ENCODE measurements around the gene ABCF3. TPM values are rescaled to one million over a fixed set of nuclear protein-coding genes. Genes with fewer than 3 reads are reported as not detected.
A peak's percentile ranks its signal among the peaks of the same experiment; 100 is the strongest.

Gene ABCF3
- total RNA-seq, 3 donors from 2014 or later (not counting 1 experiment from before 2014, with no cell fraction given): 128 to 168 (median 157) TPM

DNA sequence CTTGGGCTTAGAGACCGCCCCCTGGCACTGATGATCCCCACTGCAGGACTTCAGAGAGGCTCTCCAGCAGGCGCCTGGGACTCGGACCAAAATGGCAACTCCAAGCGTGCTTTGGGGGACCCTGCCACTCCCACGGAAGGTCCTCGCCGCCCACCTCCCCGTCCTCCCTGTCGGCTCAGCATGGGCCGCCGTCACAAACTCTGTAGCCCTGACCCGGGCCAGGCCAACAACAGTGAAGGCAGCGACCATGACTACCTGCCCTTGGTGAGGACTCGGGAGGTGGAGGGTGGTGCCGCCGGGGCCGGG is 55.1 kb downstream of the ABCF3 start:
- TF ChIP-seq CTCF (IDR thresholded peaks at IDR 0.05): no peak
- Mint-ChIP-seq H3K9me3 (no peaks in the 10 kb centered on the region), H3K4me3 (no peak overlapping the region), H3K4me1 (peaks cover 0 to 12% of the 10 kb centered on the region in 2 donors), H3K27me3 (ENCODE audit: low read depth in 2 of 2) (no peaks in the 10 kb centered on the region), H3K36me3 (peaks cover 12% of the 10 kb centered on the region), H3K27ac (no peak overlapping the region)
- Histone ChIP-seq H3K4me3 (ENCODE audit: low read length) (no peak overlapping the region), H3K4me1 (ENCODE audit: control insufficient read depth, insufficient read depth, low read length) (no peaks in the 10 kb centered on the region), H3K27ac (ENCODE audit: low read length) (no peak overlapping the region), H3K36me3 (ENCODE audit: control insufficient read depth, insufficient read depth, low read length) (peaks cover 37% of the 10 kb centered on the region), H3K27me3 (ENCODE audit: control insufficient read depth, insufficient read depth, low read length) (no peaks in the 10 kb centered on the region), H3K9me3 (ENCODE audit: control insufficient read depth, insufficient read depth, low read length) (no peaks in the 10 kb centered on the region)
- whole genome bisulfite sequencing (ENCODE audit: insufficient coverage): 80% methylated on average over 17 of the region's 17 CpGs
- intact Hi-C loops (cut with micrococcal nuclease): loop anchor here (10.0 kb wide), 2 partner anchors 106 to 346 kb away; partner anchors contain the start of gene EIF2B5
- ATAC-seq (no peak), DNase-seq (no peak)

DNA sequence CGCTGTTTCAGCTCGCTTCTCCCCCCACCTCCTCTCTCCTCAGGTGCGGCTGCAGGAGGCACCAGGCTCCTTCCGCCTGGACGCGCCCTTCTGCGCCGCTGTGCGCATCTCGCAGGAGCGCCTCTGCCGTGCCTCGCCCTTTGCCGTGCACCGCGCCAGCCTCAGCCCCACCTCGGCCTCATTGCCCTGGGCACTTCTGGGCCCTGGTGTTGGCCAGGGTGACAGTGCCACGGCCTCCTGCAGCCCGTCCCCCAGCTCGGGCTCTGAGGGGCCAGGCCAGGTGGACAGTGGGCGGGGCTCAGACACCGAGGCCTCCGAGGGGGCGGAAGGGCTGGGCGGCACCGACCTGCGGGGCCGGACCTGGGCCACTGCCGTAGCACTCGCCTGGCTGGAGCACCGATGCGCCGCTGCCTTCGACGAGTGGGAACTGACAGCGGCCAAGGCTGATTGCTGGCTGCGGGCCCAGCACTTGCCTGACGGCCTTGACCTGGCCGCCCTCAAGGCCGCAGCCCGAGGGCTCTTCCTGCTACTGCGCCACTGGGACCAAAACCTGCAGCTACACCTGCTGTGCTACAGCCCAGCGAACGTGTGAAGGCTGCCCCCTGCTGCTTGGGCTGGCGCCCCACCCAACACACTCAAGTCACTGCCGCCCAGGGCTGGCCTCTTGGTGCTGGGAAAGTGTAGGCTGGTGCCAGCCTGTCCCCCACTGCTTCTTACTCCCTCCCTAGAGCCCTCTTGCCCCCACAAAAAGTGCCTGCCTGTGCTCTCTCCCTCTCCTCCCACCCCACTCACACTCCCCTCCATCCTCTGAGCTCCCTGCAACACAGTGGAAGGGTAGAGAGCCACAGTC is 55.7 kb downstream of the ABCF3 start:
- Mint-ChIP-seq H3K4me1 (peaks cover 0 to 12% of the 10 kb centered on the region in 2 donors), H3K36me3 (peaks cover 12% of the 10 kb centered on the region), H3K27ac (no peak overlapping the region), H3K9me3 (no peaks in the 10 kb centered on the region), H3K27me3 (ENCODE audit: low read depth in 2 of 2) (no peaks in the 10 kb centered on the region), H3K4me3 (no peak overlapping the region)
- no peak overlapping the region for H3K27ac ChIP-seq (ENCODE audit: low read length)
- WGBS (ENCODE audit: insufficient coverage): 83% methylated on average over 46 of the region's 46 CpGs
- no peaks in the 10 kb centered on the region for H3K4me1 ChIP-seq (ENCODE audit: control insufficient read depth, insufficient read depth, low read length)
- TF ChIP-seq CTCF (IDR thresholded peaks at IDR 0.05): no peak
- intact Hi-C loops (cut with micrococcal nuclease): loop anchor here (10.0 kb wide), 2 partner anchors 107 to 347 kb away; partner anchors contain the start of gene EIF2B5
- H3K36me3 ChIP-seq (ENCODE audit: control insufficient read depth, insufficient read depth, low read length): peaks cover 37% of the 10 kb centered on the region
- no peaks in the 10 kb centered on the region for H3K27me3 ChIP-seq (ENCODE audit: control insufficient read depth, insufficient read depth, low read length)
- ATAC-seq (peak in 1 of 3 donors; percentile 38), DNase-seq (peak in 1 of 2 donors; percentile 34)
- no peak overlapping the region for H3K4me3 ChIP-seq (ENCODE audit: low read length)
- no peaks in the 10 kb centered on the region for H3K9me3 ChIP-seq (ENCODE audit: control insufficient read depth, insufficient read depth, low read length)

DNA sequence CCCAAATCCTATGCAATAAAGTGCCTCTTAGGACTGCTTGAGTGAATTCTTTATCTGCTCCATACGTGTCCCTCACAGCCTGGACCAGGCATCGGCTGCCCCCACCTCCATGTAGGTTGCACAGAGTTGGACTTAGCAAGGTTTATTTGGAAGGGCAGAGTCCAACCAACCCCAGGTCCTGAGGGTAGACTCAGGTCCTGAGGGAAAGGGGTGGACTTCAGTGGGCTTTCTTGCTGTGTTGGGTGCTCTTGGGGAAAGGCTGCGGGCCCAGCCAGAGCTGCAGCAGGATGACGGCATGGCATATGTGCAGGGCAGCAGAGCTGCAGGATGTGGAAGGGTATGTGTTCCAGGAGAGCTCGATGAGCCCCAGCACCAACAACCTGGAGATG is 56.3 kb downstream of the ABCF3 start:
- Histone ChIP-seq H3K27ac (ENCODE audit: low read length) (no peak overlapping the region), H3K4me3 (ENCODE audit: low read length) (no peak overlapping the region), H3K27me3 (ENCODE audit: control insufficient read depth, insufficient read depth, low read length) (no peaks in the 10 kb centered on the region), H3K9me3 (ENCODE audit: control insufficient read depth, insufficient read depth, low read length) (no peaks in the 10 kb centered on the region), H3K4me1 (ENCODE audit: control insufficient read depth, insufficient read depth, low read length) (no peaks in the 10 kb centered on the region), H3K36me3 (ENCODE audit: control insufficient read depth, insufficient read depth, low read length) (peaks cover 37% of the 10 kb centered on the region)
- H3K27me3 Mint-ChIP-seq (ENCODE audit: low read depth in 2 of 2): no peaks in the 10 kb centered on the region
- H3K4me1 Mint-ChIP-seq: peaks cover 0 to 12% of the 10 kb centered on the region in 2 donors
- no peaks in the 10 kb centered on the region for H3K9me3 Mint-ChIP-seq
- no peak overlapping the region for H3K27ac Mint-ChIP-seq
- TF ChIP-seq CTCF (IDR thresholded peaks at IDR 0.05): no peak
- no peak overlapping the region for H3K4me3 Mint-ChIP-seq
- DNase-seq (no peak), ATAC-seq (no peak)
- H3K36me3 Mint-ChIP-seq: peaks cover 12% of the 10 kb centered on the region
- WGBS (ENCODE audit: insufficient coverage): 96% methylated on average over 5 of the region's 5 CpGs
- intact Hi-C loops (cut with micrococcal nuclease): loop anchor here (10.0 kb wide), 2 partner anchors 107 to 347 kb away; partner anchors contain the start of gene EIF2B5

Other genes with a start within 250 kb of the ABCF3 start
- 10 to 100 TPM; 15.6 to 32.5 (median 27.1) TPM for gene ABCC5, start 168.3 kb upstream of the ABCF3 start, total RNA-seq
- not detected for gene HTR3D, start 154.5 kb upstream of the ABCF3 start, total RNA-seq
- not detected for gene HTR3C, start 133.2 kb upstream of the ABCF3 start, total RNA-seq
- not detected for gene HTR3E, start 89.1 kb upstream of the ABCF3 start, total RNA-seq
- gene EIF2B5, start 50.8 kb upstream of the ABCF3 start, total RNA-seq: 10 to 100 TPM; 44.5 to 59.4 (median 54.8) TPM
- gene DVL3, start 30.8 kb upstream of the ABCF3 start, total RNA-seq: 10 to 100 TPM; 59.1 to 77.5 (median 59.7) TPM
- gene AP2M1, start 11.3 kb upstream of the ABCF3 start, total RNA-seq: 100 to 1,000 TPM; 157 to 188 (median 168) TPM
- gene VWA5B2, start 43.4 kb downstream of the ABCF3 start, total RNA-seq: under 1 TPM in 2 of 3 donors, not detected in 1; 0.14 to 0.23 TPM
- 10 to 100 TPM; 18.4 to 21.8 (median 20.4) TPM for gene ALG3, start 62.8 kb downstream of the ABCF3 start, total RNA-seq
- gene EEF1AKMT4, start 63.5 kb downstream of the ABCF3 start, total RNA-seq: under 1 TPM; 0.73 to 0.80 (median 0.79) TPM
- under 1 TPM in 2 of 3 donors, not detected in 1; 0.71 to 0.82 TPM for gene CAMK2N2, start 75.4 kb downstream of the ABCF3 start, total RNA-seq
- gene ECE2, start 89.8 kb downstream of the ABCF3 start, total RNA-seq: not detected
- 100 to 1,000 TPM; 218 to 237 (median 231) TPM for gene PSMD2, start 113.0 kb downstream of the ABCF3 start, total RNA-seq
- gene EIF4G1, start 128.4 kb downstream of the ABCF3 start, total RNA-seq: 100 to 1,000 TPM; 220 to 235 (median 227) TPM
- gene FAM131A, start 151.4 kb downstream of the ABCF3 start, total RNA-seq: 1 to 10 TPM; 6.9 to 8.8 (median 8.5) TPM
- gene CLCN2, start 175.4 kb downstream of the ABCF3 start, total RNA-seq: 1 to 10 TPM; 7.8 to 8.2 (median 8.1) TPM
- gene POLR2H, start 175.5 kb downstream of the ABCF3 start, total RNA-seq: 10 to 100 TPM; 33.0 to 49.8 (median 41.1) TPM
- gene THPO, start 192.0 kb downstream of the ABCF3 start, total RNA-seq: not detected
- gene CHRD, start 193.9 kb downstream of the ABCF3 start, total RNA-seq: under 1 TPM in 1 of 3 donors, not detected in 2; 0.78 TPM